MCF 10A (cell line): Measurements from ENCODE around the gene SPHK1. TPM values are rescaled to one million over a fixed set of nuclear protein-coding genes. Genes with fewer than 3 reads are reported as not detected.

ENCODE experiments used
- BruUV-seq: library from RNA; stranded (reverse); fragments of 400-500 nt; replicated peaks from 2 replicates; lab custom pipeline; 2021; lab: Mats Ljungman, UMichigan
- CTCF ChIA-PET: fragments of 300-600 bp; sonication (Branson Sonifier 250); formaldehyde crosslinking; extraction: SDS; loops from one replicate; lab custom pipeline; 2021; ENCODE audit warnings: antibody characterized with exemption, inconsistent platforms; lab: Yijun Ruan, JAX
- POLR2A ChIA-PET: fragments of 300-600, 350-650 bp; sonication (Branson Sonifier 250); formaldehyde crosslinking; extraction: SDS; loops from one replicate; lab custom pipeline; 2020; ENCODE audit warnings: antibody characterized with exemption, inconsistent platforms; lab: Yijun Ruan, JAX
- DNase-seq: peaks from one replicate; pipeline ENCODE4 v3.0.0-alpha.2; 2018; ENCODE audit not compliant: unreplicated experiment
- H3K27ac Mint-ChIP-seq: one replicate; pipeline ENCODE4 v1.8.0; 2022; ENCODE audit warnings: mild to moderate bottlenecking, low read depth, mixed read lengths; ENCODE audit not compliant: unreplicated experiment
- H3K27me3 Mint-ChIP-seq: one replicate; pipeline ENCODE4 v1.8.0; 2022; ENCODE audit warnings: mixed read lengths; ENCODE audit not compliant: insufficient read depth, unreplicated experiment
- H3K36me3 Mint-ChIP-seq: one replicate; pipeline ENCODE4 v1.8.0; 2022; ENCODE audit warnings: mild to moderate bottlenecking, moderate library complexity, mixed read lengths; ENCODE audit not compliant: insufficient read depth, unreplicated experiment
- H3K4me1 Mint-ChIP-seq: one replicate; pipeline ENCODE4 v1.8.0; 2022; ENCODE audit warnings: mixed read lengths; ENCODE audit not compliant: insufficient read depth, unreplicated experiment
- H3K4me3 Mint-ChIP-seq: one replicate; pipeline ENCODE4 v1.8.0; 2022; ENCODE audit warnings: mild to moderate bottlenecking, moderate library complexity, mixed read lengths; ENCODE audit not compliant: unreplicated experiment
- H3K9me3 Mint-ChIP-seq: one replicate; pipeline ENCODE4 v1.8.0; 2022; ENCODE audit warnings: mixed read lengths; ENCODE audit not compliant: unreplicated experiment
- CTCF ChIP-seq: fragments of 200-600 bp; IDR thresholded peaks from one replicate; pipeline ENCODE4 v1.8.0; 2022; ENCODE audit warnings: antibody characterized with exemption, mild to moderate bottlenecking; ENCODE audit not compliant: unreplicated experiment
- intact Hi-C: fragments of 100-400 bp; cut with micrococcal nuclease; formaldehyde crosslinking; loops from 2 replicates; pipeline ENCODE4 v1.14.1; 2022
- total RNA-seq: library from RNA; stranded (reverse); gene quantifications from 2 replicates; pipeline ENCODE4 v1.2.3, GENCODE V29; 2022

The SPHK1 gene
- total RNA-seq, 1 experiment from 2014 or later, result 7.1 TPM

DNA sequence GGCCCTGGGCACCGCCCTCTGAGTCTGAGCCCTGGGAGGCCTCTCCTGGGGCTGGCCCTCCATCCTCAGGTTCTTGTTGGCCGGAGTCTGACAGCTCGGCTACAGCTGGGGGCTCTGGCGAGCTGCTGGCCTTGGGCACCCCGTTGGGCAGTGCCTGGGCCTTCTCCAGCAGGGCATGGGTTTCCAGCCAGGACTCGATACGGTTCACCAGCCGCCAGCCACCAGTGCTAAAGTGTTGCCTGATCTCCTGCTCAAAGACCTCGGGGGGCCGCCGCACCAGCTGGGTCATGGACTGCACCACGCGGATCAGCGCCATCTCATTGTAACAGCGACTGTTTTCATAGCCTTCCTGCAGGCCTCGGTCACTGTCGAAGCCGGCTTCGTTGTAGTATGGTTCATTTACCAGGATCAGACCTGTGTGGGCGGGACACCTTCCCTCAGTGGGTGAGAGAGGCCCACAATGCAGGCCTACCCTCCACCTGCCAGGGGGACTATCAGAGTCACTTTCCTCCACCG lies 6.8 kb downstream of the SPHK1 start:
- POLR2A ChIA-PET, result interaction anchor here (0.6 kb wide), 1 partner anchor 833 kb away, joined by 3 read pairs; no protein-coding TSS in a partner anchor
- CTCF ChIA-PET, result interaction anchor here (0.6 to 7.8 kb wide), 9 partner anchors 6 to 419 kb away, joined by 3 to 71 read pairs (median 3); no protein-coding TSS in a partner anchor
- intact Hi-C loops, result no loop called here
- no peak for TF ChIP-seq CTCF
- Mint-ChIP-seq H3K4me1 (peaks cover 5% of the 10 kb centered on the region), H3K27ac (no peak overlapping the region), H3K27me3 (no peaks in the 10 kb centered on the region), H3K36me3 (peaks cover 48% of the 10 kb centered on the region), H3K9me3 (no peaks in the 10 kb centered on the region), H3K4me3 (no peak overlapping the region)
- DNase-seq, result no peak
- no TSS peak for BruUV-seq

GRCh38 chr17:76394166-76394565 lies 9.8 kb downstream of the SPHK1 start:
- no peak overlapping the region for H3K4me3 Mint-ChIP-seq
- DNase-seq, result no peak
- H3K9me3 Mint-ChIP-seq, result no peaks in the 10 kb centered on the region
- peaks cover 69% of the 10 kb centered on the region for H3K36me3 Mint-ChIP-seq
- no peaks in the 10 kb centered on the region for H3K27me3 Mint-ChIP-seq
- CTCF ChIA-PET, result interaction anchor here (1.3 kb wide), 1 partner anchor 91 kb away, joined by 4 read pairs; no protein-coding TSS in a partner anchor
- POLR2A ChIA-PET, result no interaction called here
- intact Hi-C loops, result no loop called here
- no peak for TF ChIP-seq CTCF
- peaks cover 5% of the 10 kb centered on the region for H3K4me1 Mint-ChIP-seq
- no peak overlapping the region for H3K27ac Mint-ChIP-seq
- no TSS peak for BruUV-seq

GRCh38 chr17:76395980-76396379 lies 11.6 kb downstream of the SPHK1 start:
- no peaks in the 10 kb centered on the region for H3K27me3 Mint-ChIP-seq
- peaks cover 5% of the 10 kb centered on the region for H3K4me1 Mint-ChIP-seq
- CTCF ChIA-PET, result interaction anchor here (0.5 to 5.1 kb wide), 6 partner anchors 8 to 98 kb away, joined by 3 to 72 read pairs (median 38); partner anchors contain the start of genes PRPSAP1 and SPHK1
- H3K36me3 Mint-ChIP-seq, result peaks cover 72% of the 10 kb centered on the region
- DNase-seq, result no peak
- TF ChIP-seq CTCF, result no peak
- POLR2A ChIA-PET, result no interaction called here
- no peak overlapping the region for H3K4me3 Mint-ChIP-seq
- intact Hi-C loops, result no loop called here
- no TSS peak for BruUV-seq
- no peak overlapping the region for H3K27ac Mint-ChIP-seq
- H3K9me3 Mint-ChIP-seq, result no peaks in the 10 kb centered on the region

DNA sequence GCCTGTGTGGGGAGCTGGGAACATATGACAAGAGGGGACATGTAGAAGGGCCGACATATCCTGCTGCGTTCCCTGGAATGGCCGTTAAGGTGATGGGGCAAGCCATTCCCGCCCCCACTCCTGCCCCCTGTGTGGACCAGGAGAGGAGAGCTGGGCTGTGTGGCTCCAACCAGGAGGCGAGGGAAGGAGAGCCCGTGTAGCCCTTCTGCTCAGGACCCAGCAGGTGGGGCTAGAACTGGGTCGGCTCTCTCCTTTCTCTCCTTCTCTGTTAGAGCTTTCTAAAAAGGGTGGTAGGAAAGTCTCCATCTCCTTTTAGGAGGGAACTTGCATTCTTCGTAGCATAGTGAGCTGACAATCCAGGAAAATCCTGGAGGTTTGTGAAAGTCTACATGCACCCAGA lies 12.8 kb downstream of the SPHK1 start:
- POLR2A ChIA-PET, result interaction anchor here (0.6 to 1.1 kb wide), 4 partner anchors 11 to 45 kb away, joined by 3 to 4 read pairs (median 3); partner anchors contain the start of gene SPHK1
- intact Hi-C loops, result no loop called here
- H3K4me1 Mint-ChIP-seq, result peaks cover 5% of the 10 kb centered on the region
- H3K27me3 Mint-ChIP-seq, result no peaks in the 10 kb centered on the region
- no peaks in the 10 kb centered on the region for H3K9me3 Mint-ChIP-seq
- no TSS peak for BruUV-seq
- CTCF ChIA-PET, result interaction anchor here (0.5 to 5.1 kb wide), 35 partner anchors 9 to 497 kb away, joined by 3 to 72 read pairs (median 5); partner anchors contain the start of genes PRPSAP1 and SPHK1
- DNase-seq, result no peak
- no peak overlapping the region for H3K27ac Mint-ChIP-seq
- TF ChIP-seq CTCF, result no peak
- peaks cover 76% of the 10 kb centered on the region for H3K36me3 Mint-ChIP-seq
- no peak overlapping the region for H3K4me3 Mint-ChIP-seq
